ENCODE results near the gene NSFL1C. TPM values are rescaled to one million over a fixed set of nuclear protein-coding genes. Genes with fewer than 3 reads are reported as not detected.

Gene NSFL1C
- polyA plus RNA-seq, 1 donor (not counting 4 experiments of a cell fraction or from before 2014, with no cell fraction given), result 38.8 TPM

- DNase-seq (ENCODE audit: low read depth, low spot score) (no peak), FAIRE-seq (peak; percentile 98)
- dilution Hi-C loops (cut with MboI; ENCODE audit: extremely low pct_ligation_motif_present, low sequenced_read_pairs), result no loop called here
- H3K36me3 ChIP-seq (ENCODE audit: control insufficient read depth in 2 of 2, extremely low read depth in 1 of 2, insufficient read depth in 2 of 2, low read length in 2 of 2), result no peaks in the 10 kb centered on the region
- no peak for TF ChIP-seq EZH2 (IDR thresholded peaks at IDR 0.05; ENCODE audit: low read length)
- TF ChIP-seq, protein P1, sequence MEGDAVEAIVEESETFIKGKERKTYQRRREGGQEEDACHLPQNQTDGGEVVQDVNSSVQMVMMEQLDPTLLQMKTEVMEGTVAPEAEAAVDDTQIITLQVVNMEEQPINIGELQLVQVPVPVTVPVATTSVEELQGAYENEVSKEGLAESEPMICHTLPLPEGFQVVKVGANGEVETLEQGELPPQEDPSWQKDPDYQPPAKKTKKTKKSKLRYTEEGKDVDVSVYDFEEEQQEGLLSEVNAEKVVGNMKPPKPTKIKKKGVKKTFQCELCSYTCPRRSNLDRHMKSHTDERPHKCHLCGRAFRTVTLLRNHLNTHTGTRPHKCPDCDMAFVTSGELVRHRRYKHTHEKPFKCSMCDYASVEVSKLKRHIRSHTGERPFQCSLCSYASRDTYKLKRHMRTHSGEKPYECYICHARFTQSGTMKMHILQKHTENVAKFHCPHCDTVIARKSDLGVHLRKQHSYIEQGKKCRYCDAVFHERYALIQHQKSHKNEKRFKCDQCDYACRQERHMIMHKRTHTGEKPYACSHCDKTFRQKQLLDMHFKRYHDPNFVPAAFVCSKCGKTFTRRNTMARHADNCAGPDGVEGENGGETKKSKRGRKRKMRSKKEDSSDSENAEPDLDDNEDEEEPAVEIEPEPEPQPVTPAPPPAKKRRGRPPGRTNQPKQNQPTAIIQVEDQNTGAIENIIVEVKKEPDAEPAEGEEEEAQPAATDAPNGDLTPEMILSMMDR (optimal IDR thresholded peaks at IDR 0.05 in 1 of 3, IDR thresholded peaks at IDR 0.05 in 1 of 3, conservative IDR thresholded peaks at IDR 0.05 in 1 of 3; ENCODE audit: extremely low read depth in 1 of 3, insufficient read depth in 2 of 3, low read length in 3 of 3), result no peak
- H4K20me1 ChIP-seq (ENCODE audit: control insufficient read depth, extremely low read depth, insufficient read depth, low read length), result no peaks in the 10 kb centered on the region
- H3K9me3 ChIP-seq (ENCODE audit: control insufficient read depth, low read depth, low read length), result no peaks in the 10 kb centered on the region
- H3K27me3 ChIP-seq (ENCODE audit: control insufficient read depth, extremely low read depth, insufficient read depth, low read length), result no peaks in the 10 kb centered on the region
- H3K4me1 ChIP-seq (ENCODE audit: control insufficient read depth, extremely low read depth, insufficient read depth, low read length), result peaks cover 32% of the 10 kb centered on the region
- peak overlapping the region; percentile 86 for H3K27ac ChIP-seq (ENCODE audit: control insufficient read depth, insufficient read depth, low read length)
- H3K4me2 ChIP-seq (ENCODE audit: control insufficient read depth, extremely low read depth, insufficient read depth, low read depth, low read length), result peak overlapping the region; percentile 68
- H3K79me2 ChIP-seq (ENCODE audit: control insufficient read depth, insufficient read depth, low read length), result no peaks in the 10 kb centered on the region
- peak overlapping the region; percentile 70 for H2AFZ ChIP-seq (ENCODE audit: control insufficient read depth, low read length)
- H3K4me3 ChIP-seq (ENCODE audit: control insufficient read depth in 2 of 3, extremely low read depth in 1 of 3, insufficient read depth in 2 of 3, low read depth in 1 of 3, low read length in 3 of 3), result peak overlapping the region in 2 of 3 experiments; percentile 14 to 25
- H3K9ac ChIP-seq (ENCODE audit: control insufficient read depth, extremely low read depth, insufficient read depth, low read length), result peak overlapping the region; percentile 53
- no peaks in the 10 kb centered on the region for H3K9me1 ChIP-seq (ENCODE audit: control insufficient read depth, extremely low read depth, insufficient read depth, low read length)
Observed at GRCh38 chr20:1489764-1490436, 23.3 kb upstream of the NSFL1C start.

- H3K27me3 ChIP-seq (ENCODE audit: control insufficient read depth, extremely low read depth, insufficient read depth, low read length), result no peaks in the 10 kb centered on the region
- no peak for DNase-seq (ENCODE audit: low read depth, low spot score)
- dilution Hi-C loops (cut with MboI; ENCODE audit: extremely low pct_ligation_motif_present, low sequenced_read_pairs), result no loop called here
- TF ChIP-seq EZH2 (IDR thresholded peaks at IDR 0.05; ENCODE audit: low read length), result no peak
- TF ChIP-seq, protein P1 (optimal IDR thresholded peaks at IDR 0.05 in 1 of 3, IDR thresholded peaks at IDR 0.05 in 1 of 3, conservative IDR thresholded peaks at IDR 0.05 in 1 of 3; ENCODE audit: extremely low read depth in 1 of 3, insufficient read depth in 2 of 3, low read length in 3 of 3), result no peak
- no peaks in the 10 kb centered on the region for H3K9me3 ChIP-seq (ENCODE audit: control insufficient read depth, low read depth, low read length)
- peak overlapping the region; percentile 70 for H2AFZ ChIP-seq (ENCODE audit: control insufficient read depth, low read length)
- FAIRE-seq, result no peak
- H3K4me2 ChIP-seq (ENCODE audit: control insufficient read depth, extremely low read depth, insufficient read depth, low read depth, low read length), result peak overlapping the region; percentile 68
- H4K20me1 ChIP-seq (ENCODE audit: control insufficient read depth, extremely low read depth, insufficient read depth, low read length), result no peaks in the 10 kb centered on the region
- peak overlapping the region; percentile 86 for H3K27ac ChIP-seq (ENCODE audit: control insufficient read depth, insufficient read depth, low read length)
- peak overlapping the region; percentile 53 for H3K9ac ChIP-seq (ENCODE audit: control insufficient read depth, extremely low read depth, insufficient read depth, low read length)
- no peaks in the 10 kb centered on the region for H3K79me2 ChIP-seq (ENCODE audit: control insufficient read depth, insufficient read depth, low read length)
- peak overlapping the region in 2 of 3 experiments; percentile 14 to 25 for H3K4me3 ChIP-seq (ENCODE audit: control insufficient read depth in 2 of 3, extremely low read depth in 1 of 3, insufficient read depth in 2 of 3, low read depth in 1 of 3, low read length in 3 of 3)
- peaks cover 37% of the 10 kb centered on the region for H3K4me1 ChIP-seq (ENCODE audit: control insufficient read depth, extremely low read depth, insufficient read depth, low read length)
- H3K36me3 ChIP-seq (ENCODE audit: control insufficient read depth in 2 of 2, extremely low read depth in 1 of 2, insufficient read depth in 2 of 2, low read length in 2 of 2), result no peaks in the 10 kb centered on the region
- no peaks in the 10 kb centered on the region for H3K9me1 ChIP-seq (ENCODE audit: control insufficient read depth, extremely low read depth, insufficient read depth, low read length)
Observed at GRCh38 chr20:1489325-1489724, 22.7 kb upstream of the NSFL1C start.
